IgD-negative memory B cell (primary cell): ENCODE measurements around the gene BRD4. TPM values are rescaled to one million over a fixed set of nuclear protein-coding genes. Genes with fewer than 3 reads are reported as not detected.
"Not testable (repeated sequence)": the region's sequence is repeated elsewhere in the genome, so short reads cannot be mapped to it uniquely, and the experiment has no call there.

Experiments used
- H3K27ac Mint-ChIP-seq, 3 donors: one replicate each; pipeline ENCODE4 v1.8.0; 2020 to 2022; ENCODE audit warnings: mild to moderate bottlenecking in 3 of 3, mixed read lengths in 3 of 3, moderate library complexity in 1 of 3
- H3K27me3 Mint-ChIP-seq: one replicate; pipeline ENCODE4 v1.8.0; 2021; ENCODE audit warnings: mixed read lengths
- H3K36me3 Mint-ChIP-seq: one replicate; pipeline ENCODE4 v1.8.0; 2020; ENCODE audit warnings: mild to moderate bottlenecking, mixed read lengths
- H3K4me1 Mint-ChIP-seq, 3 donors: one replicate each; pipeline ENCODE4 v1.8.0; 2020 to 2022; ENCODE audit warnings: mixed read lengths in 3 of 3, mild to moderate bottlenecking in 1 of 3
- H3K4me3 Mint-ChIP-seq, 4 donors: one replicate each; pipeline ENCODE4 v1.8.0; 2020 to 2022; ENCODE audit warnings: mild to moderate bottlenecking in 4 of 4, mixed read lengths in 4 of 4, moderate library complexity in 3 of 4
- H3K9me3 Mint-ChIP-seq, 3 donors: one replicate each; pipeline ENCODE4 v1.8.0; 2020 to 2021; ENCODE audit warnings: mixed read lengths in 3 of 3, mild to moderate bottlenecking in 1 of 3
- polyA plus RNA-seq: library from polyadenylated mRNA; unstranded; fragments of 300-500 nt; fragmentation: Illumina TruSeq; gene quantifications from one replicate; pipeline ENCODE4 v1.2.3, GENCODE V29; 2021

BRD4 gene
- polyA plus RNA-seq, 1 donor from 2014 or later = 20.5 TPM

DNA sequence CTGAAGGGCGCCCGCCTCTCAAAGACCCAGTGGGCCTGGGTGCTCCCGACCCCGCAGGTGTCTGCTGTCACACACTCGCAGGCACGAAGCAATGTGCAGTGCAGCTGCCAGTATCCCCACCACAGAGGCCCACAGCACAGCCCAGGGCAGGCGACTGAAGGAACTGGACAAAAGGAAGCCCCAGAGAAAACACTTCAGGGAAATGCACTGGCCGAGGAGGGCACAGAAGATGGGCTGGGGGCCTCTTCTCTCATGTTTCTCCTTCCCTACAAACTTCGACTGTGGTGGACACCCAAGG, 37.2 kb upstream of the BRD4 start:
- Mint-ChIP-seq H3K27me3 (no peaks in the 10 kb centered on the region), H3K4me3 (no peak overlapping the region), H3K36me3 (peaks cover 5% of the 10 kb centered on the region), H3K4me1 (peaks cover 0 to 6% (median 0%) of the 10 kb centered on the region in 3 donors), H3K9me3 (no peaks in the 10 kb centered on the region), H3K27ac (peak overlapping the region in 1 of 3 donors; percentile 5)

DNA sequence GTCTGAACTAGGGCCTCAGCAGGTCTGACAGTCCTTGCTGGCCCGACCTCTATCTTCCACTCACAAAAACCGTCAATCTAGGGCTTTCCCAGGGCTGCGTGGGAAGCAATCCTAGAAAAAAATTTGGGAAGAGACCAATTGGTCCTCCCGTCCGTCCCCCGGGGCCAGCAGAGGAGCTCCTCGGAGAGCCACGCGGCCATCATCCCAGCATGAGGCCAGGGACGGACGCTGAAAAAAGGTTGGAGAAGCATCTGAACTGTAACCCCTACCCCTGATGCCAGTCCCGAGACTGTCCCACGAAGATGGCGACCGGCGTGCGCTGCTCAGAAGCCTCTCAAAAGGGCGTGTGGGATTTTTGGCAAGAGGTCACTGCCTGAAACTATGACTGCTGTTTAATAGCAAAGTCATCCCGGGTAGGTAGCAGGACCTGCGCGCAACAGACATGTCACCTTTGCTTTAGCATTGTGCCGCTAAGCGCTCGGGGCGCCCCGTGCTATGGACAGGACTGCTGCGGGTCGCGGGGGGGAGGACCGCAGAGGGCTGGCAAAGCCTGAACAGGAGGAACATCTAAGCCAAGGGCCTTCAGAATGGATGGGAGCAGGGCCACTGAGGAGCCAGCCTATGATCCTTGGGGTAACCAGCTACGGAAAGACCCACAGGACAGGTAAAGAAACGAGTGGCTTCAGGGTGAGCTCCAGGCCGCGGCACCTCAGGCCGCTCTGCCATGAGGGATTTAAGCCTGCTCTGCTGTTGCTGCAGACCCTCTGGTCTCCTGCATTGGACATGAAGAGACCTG, 36.7 kb upstream of the BRD4 start:
- Mint-ChIP-seq H3K36me3 (peaks cover 5% of the 10 kb centered on the region), H3K9me3 (no peaks in the 10 kb centered on the region), H3K27ac (no peak overlapping the region), H3K27me3 (no peaks in the 10 kb centered on the region), H3K4me3 (no peak overlapping the region), H3K4me1 (peaks cover 0 to 6% (median 0%) of the 10 kb centered on the region in 3 donors)

DNA sequence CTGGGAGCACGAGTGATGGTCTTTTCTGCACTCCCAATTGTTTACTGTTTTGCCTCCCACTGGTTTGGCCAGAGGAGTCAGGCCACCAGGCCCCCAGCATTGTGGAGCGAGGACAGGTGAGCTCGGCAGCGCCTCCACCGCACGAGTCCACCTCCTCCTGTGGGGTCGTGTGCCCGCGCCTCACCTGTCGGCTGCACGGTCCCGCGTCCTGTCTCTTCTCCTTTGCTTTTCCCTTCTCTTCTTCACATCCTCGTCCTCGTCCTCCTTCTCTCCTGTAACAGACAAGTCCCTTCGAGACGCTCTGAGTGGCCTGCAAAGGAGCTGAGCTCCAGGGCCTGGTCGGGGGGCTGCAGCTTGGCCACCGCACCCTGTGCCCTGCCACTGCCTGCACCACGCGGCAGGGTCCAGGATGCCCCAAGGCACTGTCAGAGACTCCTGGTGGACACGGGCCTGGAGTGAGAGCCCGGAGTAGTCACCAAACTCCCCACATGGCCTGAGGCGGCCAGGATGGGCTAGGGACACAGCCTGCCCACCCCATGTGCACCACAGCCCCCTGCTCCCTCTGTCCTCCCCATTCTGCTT, 35.8 kb upstream of the BRD4 start:
- peaks cover 5% of the 10 kb centered on the region for H3K36me3 Mint-ChIP-seq
- H3K27me3 Mint-ChIP-seq = no peaks in the 10 kb centered on the region
- H3K27ac Mint-ChIP-seq = peak overlapping the region; percentile 60 to 80 (median 78)
- no peak overlapping the region for H3K4me3 Mint-ChIP-seq
- H3K4me1 Mint-ChIP-seq = peaks cover 0 to 4% (median 0%) of the 10 kb centered on the region in 3 donors
- no peaks in the 10 kb centered on the region for H3K9me3 Mint-ChIP-seq

DNA sequence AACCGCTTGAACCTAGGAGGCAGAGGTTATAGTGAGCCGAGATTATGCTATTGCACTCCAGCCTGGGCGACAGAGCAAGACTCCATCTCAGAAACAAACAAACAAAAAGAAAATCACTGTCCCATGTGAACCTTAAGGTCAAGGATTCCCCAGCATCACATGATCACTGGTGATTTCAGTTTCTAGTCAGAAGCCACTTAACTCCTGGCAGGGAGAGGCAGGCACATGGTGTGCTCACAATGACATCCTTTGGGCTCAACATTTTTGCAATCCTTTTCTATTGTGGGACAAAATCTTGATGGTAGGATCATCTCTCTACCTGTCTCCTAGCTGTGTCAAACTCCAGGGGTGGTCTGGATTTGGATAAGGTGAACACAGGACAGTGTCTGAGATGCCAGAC, 35.1 kb upstream of the BRD4 start:
- peaks cover 5% of the 10 kb centered on the region for H3K36me3 Mint-ChIP-seq
- peak overlapping the region in 2 of 3 donors; percentile 60 to 80 for H3K27ac Mint-ChIP-seq
- H3K27me3 Mint-ChIP-seq = no peaks in the 10 kb centered on the region
- no peak overlapping the region for H3K4me3 Mint-ChIP-seq
- no peaks in the 10 kb centered on the region for H3K9me3 Mint-ChIP-seq
- H3K4me1 Mint-ChIP-seq = peaks cover 0 to 1% (median 0%) of the 10 kb centered on the region in 3 donors

DNA sequence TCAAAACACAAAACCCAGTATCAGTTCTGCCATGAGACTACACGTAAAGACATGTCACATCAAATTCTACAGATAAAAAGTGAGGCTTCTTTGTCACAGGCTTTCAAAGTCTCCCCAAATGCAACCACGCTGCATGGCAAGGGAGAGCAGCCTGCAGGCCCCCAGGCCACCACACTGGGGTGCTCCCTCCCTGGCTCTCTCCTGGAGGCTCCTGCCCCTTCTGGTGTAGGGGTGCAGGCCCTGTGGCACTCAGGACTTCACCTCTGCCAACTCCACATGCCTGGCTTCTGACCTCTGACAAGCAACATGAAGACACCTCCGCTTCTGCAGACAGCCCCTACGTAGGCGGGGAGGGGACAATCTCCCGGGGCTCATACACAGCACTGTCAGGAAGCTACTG, 32.9 kb upstream of the BRD4 start:
- no peaks in the 10 kb centered on the region for H3K27me3 Mint-ChIP-seq
- no peak overlapping the region for H3K4me3 Mint-ChIP-seq
- no peaks in the 10 kb centered on the region for H3K9me3 Mint-ChIP-seq
- H3K27ac Mint-ChIP-seq = peak overlapping the region in 1 of 3 donors; percentile 53
- H3K4me1 Mint-ChIP-seq = peaks cover 0 to 4% (median 3%) of the 10 kb centered on the region in 3 donors
- peaks cover 5% of the 10 kb centered on the region for H3K36me3 Mint-ChIP-seq

DNA sequence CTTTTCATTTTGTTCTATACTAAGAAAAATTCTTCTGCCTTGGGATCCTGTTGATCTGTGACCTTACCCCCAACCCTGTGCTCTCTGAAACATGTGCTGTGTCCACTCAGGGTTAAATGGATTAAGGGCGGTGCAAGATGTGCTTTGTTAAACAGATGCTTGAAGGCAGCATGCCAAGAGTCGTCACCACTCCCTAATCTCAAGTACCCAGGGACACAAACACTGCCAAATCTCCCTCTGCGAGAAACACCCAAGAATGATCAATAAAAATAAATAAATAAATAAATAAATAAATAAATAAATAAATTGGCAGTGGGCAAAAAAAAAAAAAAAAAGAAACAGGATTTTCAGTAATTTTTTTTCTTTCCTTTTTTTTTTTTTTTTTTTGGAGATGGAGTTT, 31.5 kb upstream of the BRD4 start:
- not testable (repeated sequence) for H3K4me1 Mint-ChIP-seq, H3K36me3 Mint-ChIP-seq, H3K9me3 Mint-ChIP-seq, H3K27me3 Mint-ChIP-seq, H3K4me3 Mint-ChIP-seq
- peak overlapping the region in 1 of 3 donors; percentile 38 for H3K27ac Mint-ChIP-seq

DNA sequence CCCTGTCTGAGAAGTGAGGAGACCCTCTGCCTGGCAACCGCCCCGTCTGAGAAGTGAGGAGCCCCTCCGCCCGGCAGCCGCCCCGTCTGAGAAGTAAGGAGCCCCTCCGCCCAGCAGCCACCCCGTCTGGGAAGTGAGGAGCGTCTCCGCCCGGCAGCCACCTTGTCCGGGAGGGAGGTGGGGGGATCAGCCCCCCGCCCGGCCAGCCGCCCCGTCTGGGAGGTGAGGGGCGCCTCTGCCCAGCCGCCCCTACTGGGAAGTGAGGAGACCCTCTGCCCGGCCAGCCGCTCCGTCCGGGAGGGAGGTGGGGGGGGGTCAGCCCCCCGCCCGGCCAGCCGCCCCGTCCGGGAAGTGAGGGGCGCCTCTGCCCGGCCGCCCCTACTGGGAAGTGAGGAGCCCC, 30.7 kb upstream of the BRD4 start:
- not testable (repeated sequence) for H3K27me3 Mint-ChIP-seq, H3K9me3 Mint-ChIP-seq, H3K4me1 Mint-ChIP-seq, H3K4me3 Mint-ChIP-seq, H3K27ac Mint-ChIP-seq
- H3K36me3 Mint-ChIP-seq = peaks cover 10% of the 10 kb centered on the region

DNA sequence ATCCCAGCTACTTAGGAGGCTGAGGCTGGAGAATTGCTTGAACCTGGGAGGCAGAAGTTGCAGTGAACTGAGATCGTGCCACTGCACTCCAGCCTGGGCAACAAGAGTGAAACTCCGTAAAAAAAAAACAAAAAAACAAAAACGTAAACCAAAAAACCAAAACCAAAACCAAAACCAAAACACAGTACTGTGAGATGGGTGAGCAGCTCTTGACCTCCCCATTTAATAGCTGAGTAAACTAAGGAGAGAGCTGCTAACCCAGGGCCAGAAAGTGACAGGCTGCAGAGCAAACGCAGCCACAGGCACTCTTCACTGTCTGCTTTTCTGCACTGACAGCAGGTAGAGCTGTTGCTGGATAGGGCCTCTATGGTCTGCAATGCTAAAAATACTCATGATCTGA, 27.7 kb upstream of the BRD4 start:
- Mint-ChIP-seq H3K27ac (peak overlapping the region in 1 of 3 donors; percentile 56), H3K36me3 (peaks cover 13% of the 10 kb centered on the region), H3K4me3 (peak overlapping the region in 1 of 4 donors; percentile 54)
- not testable (repeated sequence) for H3K27me3 Mint-ChIP-seq, H3K4me1 Mint-ChIP-seq, H3K9me3 Mint-ChIP-seq

DNA sequence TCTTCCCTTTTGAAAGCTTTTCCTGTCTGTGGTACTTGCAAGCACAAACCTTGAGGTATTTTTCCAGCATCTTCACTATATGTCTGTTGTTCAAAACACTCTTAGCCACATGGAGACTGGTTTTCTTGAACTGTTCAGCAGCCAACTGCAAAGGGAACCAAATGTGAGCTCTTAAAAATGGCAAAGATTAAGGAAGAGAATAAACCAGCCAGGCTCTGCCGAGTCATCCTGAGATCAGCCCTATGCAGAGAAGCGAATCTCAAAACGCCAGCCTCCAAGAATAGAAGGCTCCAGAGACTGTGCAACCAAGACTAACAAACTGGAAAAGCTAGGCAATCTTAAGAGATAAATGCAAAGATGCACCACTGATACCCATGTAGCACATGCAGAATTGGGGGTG, 26.6 kb upstream of the BRD4 start:
- Mint-ChIP-seq H3K9me3 (no peaks in the 10 kb centered on the region), H3K27ac (no peak overlapping the region), H3K36me3 (peaks cover 15% of the 10 kb centered on the region), H3K4me3 (no peak overlapping the region), H3K4me1 (peaks cover 0 to 7% (median 4%) of the 10 kb centered on the region in 3 donors), H3K27me3 (no peaks in the 10 kb centered on the region)

DNA sequence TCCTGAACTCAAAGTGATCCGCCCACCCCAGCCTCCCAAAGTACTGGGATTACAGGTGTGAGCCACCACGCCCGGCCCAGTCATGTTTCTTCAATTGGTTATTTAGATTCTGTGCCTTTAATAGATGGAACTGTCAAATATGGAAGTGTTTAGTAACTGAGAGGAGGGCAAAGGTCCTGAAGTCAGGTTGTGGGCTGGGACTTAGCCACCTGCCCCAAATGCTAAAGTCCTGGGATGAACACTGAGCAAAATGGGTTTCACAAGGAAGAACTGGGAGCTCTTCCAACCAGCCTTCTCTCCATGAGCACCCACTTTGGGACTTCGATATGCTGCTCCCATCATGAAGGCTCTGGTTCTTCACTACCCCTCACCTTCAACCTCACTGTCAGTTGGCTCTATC, 25.6 kb upstream of the BRD4 start:
- no peaks in the 10 kb centered on the region for H3K9me3 Mint-ChIP-seq
- peaks cover 15% of the 10 kb centered on the region for H3K36me3 Mint-ChIP-seq
- H3K4me3 Mint-ChIP-seq = no peak overlapping the region
- peaks cover 0 to 7% (median 4%) of the 10 kb centered on the region in 3 donors for H3K4me1 Mint-ChIP-seq
- H3K27ac Mint-ChIP-seq = no peak overlapping the region
- H3K27me3 Mint-ChIP-seq = no peaks in the 10 kb centered on the region

DNA sequence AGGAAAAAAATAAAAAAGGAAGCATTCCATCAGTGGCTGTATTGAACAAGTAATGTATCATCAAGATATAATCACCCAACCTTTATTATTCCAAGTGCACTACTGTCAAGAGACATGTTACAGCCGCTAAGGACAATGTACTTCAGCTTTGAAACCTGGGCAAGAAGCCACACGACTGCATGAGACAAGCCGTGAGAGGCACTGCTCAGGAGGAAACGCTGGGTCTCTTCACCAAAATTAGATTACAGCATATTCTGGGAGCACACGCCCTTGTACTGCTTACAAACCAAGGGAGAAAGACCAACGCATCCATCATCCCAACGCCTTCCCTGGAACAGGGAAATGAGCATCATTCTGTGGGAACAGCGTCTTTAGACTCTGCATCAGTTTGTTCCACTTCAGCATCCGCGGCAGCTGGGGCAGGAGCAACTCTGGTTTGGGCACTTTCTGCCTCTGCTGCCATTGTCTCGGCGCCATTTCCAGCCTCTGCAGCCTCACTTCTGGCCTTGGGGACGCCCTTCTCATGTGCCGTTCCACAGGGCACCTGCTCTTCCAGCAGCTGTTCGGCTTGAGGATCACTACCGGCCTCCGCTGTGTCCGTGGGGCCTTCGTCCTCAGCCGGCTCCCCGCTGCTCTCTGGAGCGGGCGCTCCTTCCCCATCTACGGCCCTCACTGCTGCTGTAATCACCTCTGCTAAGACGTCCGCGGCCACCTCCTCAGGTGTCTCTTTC, 22.4 kb upstream of the BRD4 start:
- Mint-ChIP-seq H3K4me1 (no peaks in the 10 kb centered on the region), H3K36me3 (peaks cover 15% of the 10 kb centered on the region), H3K4me3 (no peak overlapping the region), H3K9me3 (no peaks in the 10 kb centered on the region), H3K27me3 (no peaks in the 10 kb centered on the region), H3K27ac (peak overlapping the region in 1 of 3 donors; percentile 60)

DNA sequence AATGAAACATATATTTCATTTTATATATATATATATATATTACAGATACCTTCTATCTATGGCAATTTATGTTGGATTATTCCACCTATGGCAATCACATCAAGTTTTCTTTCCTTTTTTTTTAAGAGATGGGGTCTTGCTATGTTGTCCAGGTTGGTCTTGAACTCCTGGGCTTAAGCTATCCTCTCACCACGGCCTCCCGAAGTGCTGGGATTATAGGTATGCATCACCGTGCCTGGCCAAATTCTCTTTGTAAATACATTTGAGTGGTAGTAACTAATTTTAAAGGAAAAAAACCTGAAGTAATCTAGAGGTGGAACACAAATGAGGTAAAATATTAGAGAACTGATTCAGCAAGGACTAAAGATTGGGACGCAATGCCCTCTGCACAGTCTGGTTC, 21.6 kb upstream of the BRD4 start:
- Mint-ChIP-seq H3K9me3 (no peaks in the 10 kb centered on the region), H3K4me1 (peaks cover 3 to 4% (median 4%) of the 10 kb centered on the region in 3 donors), H3K36me3 (peaks cover 16% of the 10 kb centered on the region), H3K27me3 (no peaks in the 10 kb centered on the region), H3K4me3 (no peak overlapping the region), H3K27ac (peak overlapping the region in 2 of 3 donors; percentile 60 to 73)

DNA sequence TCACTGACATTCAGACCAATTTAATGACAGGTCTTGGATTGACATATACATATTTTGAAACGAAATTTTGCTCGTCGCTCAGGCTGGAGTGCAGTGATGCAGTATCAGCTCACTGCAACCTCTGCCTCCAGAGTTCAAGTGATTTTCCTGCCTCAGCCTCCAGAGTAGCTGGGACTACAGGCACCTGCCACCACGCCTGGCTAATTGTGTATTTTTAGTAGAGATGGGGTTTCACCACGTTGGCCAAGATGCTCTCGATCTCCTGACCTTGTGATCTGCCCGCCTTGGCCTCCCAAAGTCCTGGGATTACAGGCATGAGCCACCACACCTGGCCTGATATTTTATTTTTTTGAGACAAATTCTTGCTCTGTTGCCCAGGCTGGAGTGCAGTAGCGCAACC, 20.2 kb upstream of the BRD4 start:
- not testable (repeated sequence) for H3K4me1 Mint-ChIP-seq, H3K4me3 Mint-ChIP-seq, H3K9me3 Mint-ChIP-seq, H3K36me3 Mint-ChIP-seq, H3K27me3 Mint-ChIP-seq
- peak overlapping the region in 2 of 3 donors; percentile 53 for H3K27ac Mint-ChIP-seq

DNA sequence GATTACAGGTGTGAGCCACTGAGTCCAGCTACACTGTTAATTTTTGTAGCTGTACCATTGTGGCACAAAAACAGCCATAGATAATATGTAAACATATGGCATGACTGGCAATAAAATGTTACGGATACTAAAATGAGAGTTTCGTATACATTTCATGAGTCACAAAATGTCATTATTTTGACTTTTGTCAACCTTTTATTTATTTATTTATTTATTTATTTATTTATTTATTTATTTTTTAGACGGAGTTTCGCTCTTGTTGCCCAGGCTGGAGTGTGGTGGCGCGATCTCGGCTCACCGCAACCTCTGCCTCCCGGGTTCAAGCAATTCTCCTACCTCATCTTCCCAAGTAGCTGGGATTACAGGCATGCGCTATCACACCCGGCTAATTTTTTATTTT, 9.0 kb upstream of the BRD4 start:
- not testable (repeated sequence) for H3K36me3 Mint-ChIP-seq, H3K9me3 Mint-ChIP-seq, H3K4me1 Mint-ChIP-seq, H3K27ac Mint-ChIP-seq, H3K27me3 Mint-ChIP-seq, H3K4me3 Mint-ChIP-seq

DNA sequence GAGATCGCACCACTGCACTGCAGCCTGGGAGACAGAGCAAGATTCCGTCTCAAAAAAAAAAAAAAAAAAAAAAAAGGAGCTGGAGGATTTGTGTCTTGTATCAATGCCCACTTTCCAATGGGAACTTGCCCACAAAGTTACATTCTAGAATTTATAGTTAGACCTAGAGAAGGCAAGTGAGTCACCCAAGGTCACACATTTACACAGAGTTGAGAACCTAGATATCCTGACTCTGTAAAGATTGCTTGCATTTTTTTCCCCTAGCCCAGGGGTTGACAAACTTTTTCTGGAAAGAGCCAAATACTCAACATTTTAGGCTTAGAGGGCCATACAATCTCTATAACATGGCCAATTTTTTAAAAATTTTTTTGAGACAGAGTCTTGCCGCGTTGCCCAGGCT, 7.7 kb upstream of the BRD4 start:
- no peak overlapping the region for H3K27ac Mint-ChIP-seq
- H3K36me3 Mint-ChIP-seq = peaks cover 6% of the 10 kb centered on the region
- H3K4me1 Mint-ChIP-seq = peaks cover 0 to 3% (median 2%) of the 10 kb centered on the region in 3 donors
- H3K9me3 Mint-ChIP-seq = no peaks in the 10 kb centered on the region
- no peaks in the 10 kb centered on the region for H3K27me3 Mint-ChIP-seq
- H3K4me3 Mint-ChIP-seq = no peak overlapping the region

DNA sequence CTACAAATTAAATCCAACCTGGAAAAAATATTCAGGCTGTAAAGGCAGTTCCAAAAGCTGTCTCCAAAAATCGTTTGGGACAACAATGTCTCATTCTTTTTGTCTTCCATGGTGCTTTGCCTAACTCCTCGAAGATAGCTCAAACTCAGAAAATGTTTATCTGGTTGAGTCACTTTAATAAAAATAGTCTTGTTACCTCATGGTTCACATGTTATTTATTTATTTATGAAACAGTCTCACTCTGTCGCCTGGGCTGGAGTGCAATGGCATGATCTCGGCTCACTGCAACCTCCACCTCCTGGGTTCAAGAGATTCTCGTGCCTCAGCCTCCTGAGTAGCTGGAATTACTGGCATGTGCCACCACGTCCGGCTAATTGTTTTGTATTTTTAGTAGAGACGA, 4.9 kb upstream of the BRD4 start:
- no peak overlapping the region for H3K27ac Mint-ChIP-seq
- H3K4me1 Mint-ChIP-seq = peaks cover 0 to 6% (median 2%) of the 10 kb centered on the region in 3 donors
- H3K36me3 Mint-ChIP-seq = peaks cover 3% of the 10 kb centered on the region
- no peaks in the 10 kb centered on the region for H3K27me3 Mint-ChIP-seq
- no peak overlapping the region for H3K4me3 Mint-ChIP-seq
- no peaks in the 10 kb centered on the region for H3K9me3 Mint-ChIP-seq
